NT2/D1 (cell line): ENCODE results near the gene FGD1.
"Not testable (repeated sequence)": the region's sequence is repeated elsewhere in the genome, so short reads cannot be mapped to it uniquely, and the experiment has no call there.

Experiments used
- DNase-seq: peaks from one replicate; pipeline ENCODE4 v3.0.0-alpha.2; 2011; ENCODE audit warnings: low read depth, low spot score
- H3K27me3 ChIP-seq: 2 replicates; pipeline ENCODE4 v1.6.0; 2011; ENCODE audit warnings: mild to moderate bottlenecking; ENCODE audit not compliant: insufficient read length, insufficient read depth
- H3K36me3 ChIP-seq: 2 replicates; pipeline ENCODE4 v1.6.1; 2011; ENCODE audit warnings: mild to moderate bottlenecking, low read length, mixed read lengths; ENCODE audit not compliant: insufficient read depth, insufficient read length
- H3K4me1 ChIP-seq: 2 replicates; pipeline ENCODE4 v1.5.1; 2011; ENCODE audit not compliant: insufficient read depth, insufficient read length
- H3K4me3 ChIP-seq: 2 replicates; pipeline ENCODE4 v1.5.1; 2011; ENCODE audit warnings: low read depth; ENCODE audit not compliant: insufficient read length
- H3K9ac ChIP-seq: 2 replicates; pipeline ENCODE4 v1.6.0; 2011; ENCODE audit warnings: low read depth; ENCODE audit not compliant: insufficient read length
- H3K9me3 ChIP-seq: 2 replicates; pipeline ENCODE4 v1.5.1; 2011; ENCODE audit warnings: mild to moderate bottlenecking, low read length; ENCODE audit not compliant: insufficient read depth
- SUZ12 ChIP-seq: IDR thresholded peaks from 2 replicates; pipeline ENCODE4 v1.6.1; 2011; ENCODE audit not compliant: insufficient read length, insufficient read depth; ENCODE audit errors: extremely low read depth
- YY1 ChIP-seq: IDR thresholded peaks from 2 replicates; pipeline ENCODE4 v1.6.1; 2011; ENCODE audit not compliant: insufficient read length, insufficient read depth
- ZNF274 ChIP-seq: IDR thresholded peaks from 2 replicates; pipeline ENCODE4 v1.6.1; 2011; ENCODE audit warnings: mild to moderate bottlenecking, low read depth, low read length

Gene FGD1

GRCh38 chrX:54495814-54496516 lies at the start of gene FGD1:
TSS of gene FGD1 (minus strand) at chrX:54496234. CDS start at chrX:54495432, 802 bp downstream.
- peak; percentile 58 for DNase-seq
- no peaks in the 10 kb centered on the region for H3K9me3 ChIP-seq
- no peaks in the 10 kb centered on the region for H3K4me1 ChIP-seq
- H3K27me3 ChIP-seq = no peaks in the 10 kb centered on the region
- H3K4me3 ChIP-seq = peak within 1 kb of the TSS; percentile 83
- H3K36me3 ChIP-seq = peaks cover 14% of the 10 kb centered on the region
- H3K9ac ChIP-seq = peak within 1 kb of the TSS; percentile 91
- TF ChIP-seq ZNF274 (no peak), SUZ12 (no peak), YY1 (no peak)

DNA sequence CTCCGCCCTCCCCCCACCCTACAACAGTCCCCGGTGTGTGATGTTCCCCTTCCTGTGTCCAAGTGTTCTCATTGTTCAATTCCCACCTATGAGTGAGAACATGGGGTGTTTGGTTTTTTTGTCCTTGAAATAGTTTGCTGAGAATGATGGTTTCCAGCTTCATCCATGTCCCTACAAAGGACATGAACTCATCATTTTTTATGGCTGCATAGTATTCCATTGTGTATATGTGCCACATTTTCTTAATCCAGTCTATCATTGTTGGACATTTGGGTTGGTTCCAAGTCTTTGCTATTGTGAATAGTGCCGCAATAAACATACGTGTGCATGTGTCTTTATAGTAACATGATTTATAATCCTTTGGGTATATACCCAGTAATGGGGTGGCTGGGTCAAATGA lies 46.2 kb upstream of the FGD1 start:
- H3K36me3 ChIP-seq = peaks cover 93% of the 10 kb centered on the region
- H3K9me3 ChIP-seq, DNase-seq: not testable (repeated sequence)

DNA sequence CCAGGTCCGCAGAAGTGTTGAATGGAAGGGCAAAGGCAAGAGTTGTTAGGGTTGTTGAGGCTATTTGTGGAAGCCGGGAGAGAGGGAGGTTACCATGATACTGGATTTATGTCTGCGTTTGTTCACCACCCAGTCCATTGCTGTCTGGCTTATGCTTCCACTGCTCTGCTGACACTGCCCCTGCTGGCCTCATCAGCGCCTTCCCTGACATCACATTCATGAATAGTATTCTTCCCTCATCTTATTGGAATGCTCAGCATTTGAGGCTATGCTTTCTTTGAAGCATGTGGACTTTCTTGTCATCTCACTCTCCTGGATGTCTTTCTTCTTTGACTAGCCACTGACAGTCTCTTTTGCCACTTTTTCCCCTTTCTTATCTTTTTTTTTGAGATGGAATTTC lies 44.3 kb upstream of the FGD1 start:
- TF ChIP-seq SUZ12 (no peak), ZNF274 (no peak), YY1 (no peak)
- Histone ChIP-seq H3K9ac (no peak overlapping the region), H3K27me3 (no peaks in the 10 kb centered on the region), H3K4me1 (no peaks in the 10 kb centered on the region), H3K4me3 (no peak overlapping the region), H3K9me3 (no peaks in the 10 kb centered on the region), H3K36me3 (peaks cover 83% of the 10 kb centered on the region)
- DNase-seq = no peak

More for the DNA sequence above, 46.2 kb upstream of the FGD1 start:
- not testable (repeated sequence) for H3K4me3 ChIP-seq, H3K27me3 ChIP-seq, H3K4me1 ChIP-seq, H3K9ac ChIP-seq

DNA sequence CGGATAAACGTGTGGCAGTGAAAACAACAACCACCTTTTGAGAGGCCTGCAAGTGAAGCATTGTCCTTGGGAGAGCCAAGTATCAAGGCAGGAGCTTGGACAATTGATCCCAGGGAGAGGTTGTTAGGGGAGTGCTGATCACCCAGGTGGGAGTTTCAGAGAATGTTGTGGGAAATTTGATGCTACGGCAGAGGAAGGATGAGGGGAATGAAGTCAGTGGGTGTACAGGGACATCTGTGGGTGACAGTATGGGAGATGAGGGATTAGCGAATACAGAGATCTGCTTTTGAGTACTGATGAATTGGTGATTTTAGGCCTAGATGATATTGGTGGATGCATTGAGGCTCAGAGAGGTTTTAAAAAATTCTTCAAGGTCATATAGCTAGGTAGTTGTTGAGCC lies 38.2 kb upstream of the FGD1 start:
- TF ChIP-seq SUZ12 (no peak), YY1 (no peak)
- Histone ChIP-seq H3K4me3 (no peak overlapping the region), H3K4me1 (peaks cover 6% of the 10 kb centered on the region), H3K36me3 (peaks cover 70% of the 10 kb centered on the region), H3K9me3 (no peaks in the 10 kb centered on the region), H3K27me3 (no peaks in the 10 kb centered on the region), H3K9ac (no peak overlapping the region)
- no peak for DNase-seq

DNA sequence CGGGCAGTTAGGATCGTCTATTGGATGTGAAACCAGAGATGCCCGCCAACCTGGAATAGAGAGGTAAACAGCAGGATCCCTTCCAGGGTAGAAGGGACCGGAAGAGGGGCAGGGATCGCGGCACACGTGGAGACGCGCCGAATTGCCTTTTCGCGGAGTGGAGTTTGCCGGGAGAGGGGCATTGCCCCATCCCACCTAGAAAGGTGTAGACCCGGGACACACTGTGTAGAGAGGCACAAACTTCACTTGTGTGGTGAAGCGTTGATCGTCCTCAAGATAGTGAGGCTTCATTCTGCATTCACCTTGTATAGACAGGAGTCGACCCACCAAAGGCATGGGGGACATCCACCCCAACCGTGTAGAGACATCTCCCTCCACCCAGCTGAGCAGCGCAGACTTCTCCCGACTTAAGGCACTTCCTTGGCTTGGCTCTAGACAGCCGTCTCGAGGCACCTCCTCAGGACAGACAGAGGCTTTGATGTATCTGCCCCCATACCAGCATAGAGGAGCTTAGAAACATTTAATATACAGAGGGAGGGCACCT lies 34.4 kb upstream of the FGD1 start:
- Histone ChIP-seq H3K27me3 (no peaks in the 10 kb centered on the region), H3K9ac (peak overlapping the region; percentile 97), H3K4me1 (peaks cover 6% of the 10 kb centered on the region), H3K36me3 (peaks cover 42% of the 10 kb centered on the region), H3K9me3 (no peaks in the 10 kb centered on the region), H3K4me3 (peak overlapping the region; percentile 100)
- DNase-seq = no peak
- TF ChIP-seq ZNF274 = no peak
- no peak for TF ChIP-seq SUZ12
- TF ChIP-seq YY1 = no peak

DNA sequence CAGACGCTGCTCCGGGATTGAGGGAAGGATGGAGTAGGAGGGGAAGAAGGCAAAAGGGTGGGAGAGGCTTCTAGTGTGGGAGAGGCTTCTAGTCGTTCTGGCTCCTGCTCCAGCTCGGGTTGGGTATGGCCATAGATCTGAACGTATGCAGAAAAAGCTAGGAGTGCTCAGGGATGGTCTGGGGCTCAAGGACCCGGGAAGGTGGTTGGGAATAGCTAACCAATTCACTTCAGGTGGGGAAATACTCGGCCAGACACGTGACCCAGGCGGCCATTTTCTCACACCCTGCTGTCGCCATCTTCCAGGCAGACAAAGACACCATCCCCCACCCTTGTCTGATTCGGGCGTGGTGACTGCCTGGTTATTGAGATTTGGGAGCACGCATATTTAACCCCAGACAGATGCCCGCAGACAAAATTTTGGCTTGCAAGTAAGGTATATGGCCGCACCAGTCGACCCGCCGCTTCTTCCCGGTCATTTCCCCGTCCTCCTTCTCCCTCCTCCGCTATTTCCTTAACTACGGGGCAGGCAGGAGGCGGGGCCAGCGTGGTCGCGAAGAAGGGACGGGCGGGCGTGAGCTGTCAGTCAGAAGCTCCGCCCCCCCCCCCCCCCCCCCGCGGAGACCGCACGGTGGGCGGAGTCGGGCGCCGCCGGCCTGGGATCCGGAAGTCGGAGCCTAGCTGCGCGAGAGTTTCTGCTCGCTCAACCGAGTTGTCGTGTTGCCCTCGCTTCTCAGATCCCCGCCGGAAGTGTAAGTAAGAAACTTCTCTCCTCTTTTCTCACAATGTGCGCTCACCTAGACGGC lies 33.7 kb upstream of the FGD1 start, which contains the start of gene GNL3L:
Gene GNL3L (plus strand): TSS at position 668 of the 805 bp plus-strand sequence. CDS start 2,348 bp downstream, outside the sequence.
- TF ChIP-seq SUZ12 (no peak), YY1 (peak; percentile 95)
- Histone ChIP-seq H3K4me3 (peak within 1 kb of the TSS; percentile 100), H3K36me3 (peaks cover 39% of the 10 kb centered on the region), H3K9ac (peak within 1 kb of the TSS; percentile 97), H3K9me3 (no peaks in the 10 kb centered on the region), H3K4me1 (peaks cover 6% of the 10 kb centered on the region), H3K27me3 (no peaks in the 10 kb centered on the region)
- DNase-seq = peak; percentile 77

- DNase-seq = no peak
- H3K27me3 ChIP-seq = no peaks in the 10 kb centered on the region
- peaks cover 37% of the 10 kb centered on the region for H3K36me3 ChIP-seq
- H3K4me1 ChIP-seq = peaks cover 6% of the 10 kb centered on the region
- peak overlapping the region; percentile 27 for H3K4me3 ChIP-seq
- H3K9ac ChIP-seq = peak overlapping the region; percentile 73
- TF ChIP-seq SUZ12 (no peak), YY1 (no peak), ZNF274 (no peak)
- no peaks in the 10 kb centered on the region for H3K9me3 ChIP-seq
These were observed 33.1 kb upstream of the FGD1 start for GRCh38 chrX:54529151-54529550.
